NAMALWA (cell line): ENCODE measurements around the gene PDLIM4.

ENCODE experiments used
- DNase-seq: peaks from one replicate; pipeline ENCODE4 v3.0.0-alpha.2; 2015; ENCODE audit warnings: low spot score

The PDLIM4 gene

DNA sequence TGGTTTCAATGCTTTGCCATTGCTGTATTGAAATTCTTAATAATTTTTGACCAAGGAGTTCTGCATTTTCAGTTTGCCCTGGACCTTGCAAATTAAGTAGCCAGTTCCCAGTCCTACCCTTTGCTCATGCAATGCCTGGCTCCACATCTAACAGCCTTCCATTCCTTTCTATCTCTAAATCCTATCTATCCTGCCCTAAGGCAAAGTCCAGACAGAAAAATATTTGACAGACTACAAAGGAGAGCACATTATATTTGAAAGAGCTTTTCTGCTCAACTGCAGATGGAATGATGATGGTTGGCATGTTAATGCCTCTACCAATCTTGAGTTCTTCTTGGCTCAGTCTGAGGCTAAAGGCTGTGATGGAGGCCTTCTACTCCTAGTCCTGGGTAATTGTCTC lies 52.2 kb downstream of the PDLIM4 start:
- DNase-seq, result no peak

DNA sequence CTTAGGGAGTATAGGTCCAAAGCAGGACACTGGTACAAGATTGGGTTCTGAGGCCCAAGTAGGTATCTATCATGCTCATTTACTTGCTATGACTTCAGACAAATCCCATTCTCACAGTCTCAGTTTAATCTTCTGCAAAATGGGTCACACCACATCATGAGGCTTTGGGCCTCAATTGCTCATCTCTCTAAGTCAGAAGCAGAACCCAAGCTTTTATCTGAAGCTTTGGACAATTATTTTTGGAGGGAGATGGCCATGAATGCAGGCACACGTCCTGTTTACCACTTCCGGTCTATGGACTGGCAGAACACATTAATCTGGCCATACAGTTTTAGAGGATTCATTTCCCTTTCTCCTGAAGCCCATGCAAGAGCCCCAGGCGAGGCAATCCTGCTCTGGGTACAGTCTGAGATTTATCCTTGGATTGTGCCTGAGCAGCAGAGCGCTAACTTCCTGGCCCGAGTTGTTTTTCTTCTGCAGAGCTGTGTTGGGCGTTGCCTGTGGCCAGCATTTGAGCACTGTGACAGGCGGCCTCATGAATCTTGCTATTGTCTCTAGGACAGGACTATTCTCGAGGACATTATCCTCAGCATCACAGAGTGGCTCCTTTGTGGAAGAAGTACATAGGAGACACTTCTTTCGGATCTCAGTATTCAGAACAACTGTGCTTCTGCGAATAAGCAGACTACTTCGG lies 52.8 kb downstream of the PDLIM4 start:
- DNase-seq, result no peak

DNA sequence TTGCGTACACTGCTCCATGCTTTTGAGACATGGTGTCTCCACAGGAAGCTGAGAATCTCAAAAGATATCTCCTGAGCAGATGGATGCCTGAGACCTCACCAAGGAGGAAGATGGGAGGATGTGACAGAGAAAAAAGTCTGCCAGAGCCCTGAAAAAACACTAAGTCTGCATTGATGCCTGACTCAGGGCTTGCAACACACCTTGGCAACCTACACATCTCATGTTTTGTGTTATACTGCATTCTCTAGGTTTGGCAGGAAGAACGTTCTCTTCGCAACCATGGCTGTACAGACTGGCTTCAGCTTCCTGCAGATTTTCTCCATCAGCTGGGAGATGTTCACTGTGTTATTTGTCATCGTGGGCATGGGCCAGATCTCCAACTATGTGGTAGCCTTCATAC lies 55.9 kb downstream of the PDLIM4 start:
- DNase-seq, result no peak

DNA sequence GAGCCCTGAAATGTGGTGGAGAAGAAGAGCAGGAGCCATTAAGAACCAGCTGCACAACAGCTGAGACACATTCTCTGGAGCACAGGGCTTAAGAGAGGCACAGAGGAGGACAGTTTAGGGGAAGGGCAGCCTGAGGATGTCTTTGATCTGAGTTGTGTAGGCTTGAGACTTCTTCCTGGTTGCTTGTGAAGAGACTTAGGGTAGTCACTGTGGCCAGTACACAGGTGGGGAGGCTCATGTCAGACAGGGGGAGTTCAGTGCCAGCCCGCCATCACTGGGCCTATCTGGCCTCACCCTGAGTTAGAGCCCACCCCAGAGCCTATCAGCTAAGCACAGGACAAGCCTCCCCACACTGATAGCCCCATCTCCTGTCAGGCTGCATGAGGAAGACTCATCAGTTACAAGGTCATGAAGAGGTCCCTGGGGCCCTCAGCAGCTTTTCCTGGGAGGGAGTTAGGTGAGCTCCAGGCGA lies 56.5 kb downstream of the PDLIM4 start:
- DNase-seq, result no peak

DNA sequence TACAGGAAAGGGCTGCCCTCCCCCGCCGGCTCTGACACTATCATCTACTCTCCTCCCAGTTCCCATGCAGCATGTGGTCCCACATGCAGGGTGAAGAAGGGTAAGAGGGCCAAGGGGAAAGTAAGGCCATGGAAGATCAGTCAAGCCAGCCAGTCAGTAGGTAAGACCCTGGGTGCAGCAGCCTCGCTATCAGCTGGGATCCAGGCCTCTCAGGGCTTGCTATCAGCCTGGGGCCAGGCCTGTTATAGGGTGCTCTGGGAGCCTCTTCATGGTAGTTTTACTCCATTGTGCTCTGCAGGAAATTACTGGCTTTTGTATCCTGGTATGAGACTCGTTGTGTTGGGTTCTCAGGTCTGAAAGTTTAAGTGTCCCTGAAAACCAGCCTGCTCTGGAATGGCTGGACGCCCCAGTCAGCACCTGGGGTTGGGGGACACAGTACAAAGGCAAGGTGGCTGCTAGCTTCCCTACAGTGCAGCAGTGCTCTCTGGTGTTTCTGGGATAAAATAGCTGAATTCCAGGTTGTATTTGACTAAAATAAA lies 58.1 kb downstream of the PDLIM4 start:
- no peak for DNase-seq

DNA sequence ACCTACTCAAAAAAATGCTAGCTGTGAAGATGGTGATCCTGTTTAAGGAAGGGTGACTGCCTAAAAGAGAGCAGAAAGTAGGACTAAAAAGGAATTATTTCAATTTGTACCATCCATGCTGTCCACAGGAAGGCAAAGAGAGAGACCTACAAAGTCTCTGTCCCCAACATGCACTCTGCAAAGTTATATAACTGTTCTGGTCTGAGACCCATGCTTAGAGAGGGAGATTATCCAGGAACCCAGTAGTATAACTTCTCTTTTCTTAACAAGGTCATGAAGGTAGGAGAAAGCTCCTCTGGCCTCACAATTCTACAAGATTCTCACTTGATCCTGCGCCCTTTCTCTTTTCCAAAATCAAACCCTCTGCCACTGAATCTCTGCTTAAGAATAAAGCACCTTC lies 62.5 kb downstream of the PDLIM4 start:
- DNase-seq, result no peak

DNA sequence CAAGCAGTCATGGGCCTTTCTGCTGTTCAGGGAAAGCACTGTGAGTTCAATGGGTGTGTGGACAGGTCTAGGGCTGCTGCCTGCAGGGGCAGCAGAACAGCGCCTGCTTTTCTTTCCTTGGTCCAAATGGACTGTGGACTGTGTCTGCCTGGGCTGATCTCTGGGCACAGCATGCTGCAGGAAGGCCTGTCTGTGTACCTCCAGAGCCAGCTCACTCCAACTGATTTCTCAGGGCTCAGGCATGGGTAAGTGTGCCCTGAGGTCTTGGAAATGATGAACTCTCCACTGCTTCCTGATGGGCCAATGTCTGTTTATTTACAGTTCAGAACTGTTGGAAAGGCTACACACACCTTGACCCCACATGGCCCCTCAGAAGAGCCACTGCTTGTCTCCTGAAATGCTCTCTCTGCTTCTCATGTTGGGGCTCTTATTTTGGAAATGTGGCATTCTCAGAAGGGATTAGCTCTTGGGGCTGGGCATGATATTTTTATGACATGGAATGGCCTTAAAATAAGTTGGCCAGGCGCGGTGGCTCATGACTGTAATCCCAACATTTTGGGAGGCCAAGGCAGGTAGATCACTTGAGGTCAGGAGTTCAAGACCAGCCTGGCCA lies 63.7 kb downstream of the PDLIM4 start:
- no peak for DNase-seq

DNA sequence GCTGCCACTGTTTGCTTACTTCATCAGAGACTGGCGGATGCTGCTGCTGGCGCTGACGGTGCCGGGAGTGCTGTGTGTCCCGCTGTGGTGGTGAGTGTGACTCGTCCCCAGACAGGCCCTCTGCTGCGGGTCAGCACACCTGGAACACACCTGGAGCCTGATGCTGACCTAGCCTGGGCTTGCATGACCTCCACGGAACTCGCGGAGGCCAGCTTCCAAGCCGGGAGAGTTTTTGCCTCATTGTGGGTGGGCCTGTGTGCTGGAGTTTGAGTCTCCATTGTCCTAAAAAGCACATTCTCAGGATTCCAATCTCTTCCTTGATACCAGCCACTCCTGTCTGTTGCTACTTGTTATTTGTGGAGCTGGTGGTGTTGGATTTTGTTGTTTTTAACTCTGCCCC lies 64.8 kb downstream of the PDLIM4 start:
- DNase-seq, result no peak
